HEK293 (cell line): ENCODE data around the gene AKR7A2.

ENCODE experiments used
- CTCF ChIA-PET: fragments of 350-600 bp; formaldehyde crosslinking; extraction: SDS; loops from one replicate; lab custom pipeline; 2021; ENCODE audit warnings: antibody characterized with exemption; lab: Yijun Ruan, JAX
- POLR2A ChIA-PET: fragments of 300-600 bp; formaldehyde crosslinking; extraction: SDS; loops from one replicate; lab custom pipeline; 2020; ENCODE audit warnings: antibody characterized with exemption, inconsistent platforms; lab: Yijun Ruan, JAX
- H3K27ac ChIP-seq: fragments of 200-500 bp; sonication (Bioruptor generic); 2 replicates; pipeline ENCODE4 v1.5.1; 2014; ENCODE audit warnings: low read depth, low read length, control low read depth, inconsistent platforms; ENCODE audit errors: extremely low read depth
- H3K36me3 ChIP-seq, 2 experiments: fragments of 200-500 bp in 1 of 2; sonication (Bioruptor generic) in 1 of 2; 1 replicate in 1 of 2; 2 replicates in 1 of 2; pipeline ENCODE4 v1.5.1; 2014 to 2017; ENCODE audit warnings: inconsistent platforms in 2 of 2, low read length in 2 of 2; ENCODE audit not compliant: control insufficient read depth in 2 of 2, insufficient read depth in 1 of 2
- H3K4me1 ChIP-seq: fragments of 200-500 bp; sonication (Bioruptor generic); 2 replicates; pipeline ENCODE4 v1.5.1; 2014; ENCODE audit warnings: mild to moderate bottlenecking, low read length, inconsistent platforms; ENCODE audit not compliant: control insufficient read depth, insufficient read depth
- H3K4me3 ChIP-seq: 2 replicates; pipeline ENCODE4 v1.5.1; 2011; ENCODE audit warnings: low read depth, mild to moderate bottlenecking, control low read depth, low read length, moderate library complexity
- H3K9me3 ChIP-seq: fragments of 200-500 bp; sonication (Bioruptor generic); 2 replicates; pipeline ENCODE4 v1.5.1; 2014; ENCODE audit warnings: low read depth, low read length, inconsistent platforms; ENCODE audit not compliant: control insufficient read depth, insufficient read depth
- HIC1 ChIP-seq: fragments of 450-650 bp; formaldehyde crosslinking; IDR thresholded peaks from 2 replicates; pipeline ENCODE4 v1.5.1; 2016; ENCODE audit warnings: missing biosample characterization, missing genetic modification characterization
- IKZF3 ChIP-seq: fragments of 450-650 bp; IDR thresholded peaks from 2 replicates; pipeline ENCODE4 v1.5.0; 2018; ENCODE audit warnings: missing biosample characterization, mild to moderate bottlenecking, missing genetic modification characterization, moderate library complexity
- KLF17 ChIP-seq: fragments of 450-650 bp; formaldehyde crosslinking; IDR thresholded peaks from 2 replicates; pipeline ENCODE4 v1.5.1; 2016; ENCODE audit warnings: missing biosample characterization, missing genetic modification characterization
- MZF1 ChIP-seq: fragments of 450-650 bp; formaldehyde crosslinking; IDR thresholded peaks from 2 replicates; pipeline ENCODE4 v1.5.1; 2017; ENCODE audit warnings: missing biosample characterization, missing genetic modification characterization, borderline replicate concordance
- PATZ1 ChIP-seq: fragments of 450-650 bp; formaldehyde crosslinking; IDR thresholded peaks from 2 replicates; pipeline ENCODE4 v1.5.1; 2016; ENCODE audit warnings: missing biosample characterization, missing genetic modification characterization
- PRDM6 ChIP-seq: fragments of 450-650 bp; formaldehyde crosslinking; IDR thresholded peaks from 2 replicates; pipeline ENCODE4 v1.5.1; 2017; ENCODE audit warnings: missing biosample characterization, missing genetic modification characterization
- SCRT1 ChIP-seq: fragments of 450-650 bp; formaldehyde crosslinking; IDR thresholded peaks from 2 replicates; pipeline ENCODE4 v1.5.1; 2016; ENCODE audit warnings: missing biosample characterization, missing genetic modification characterization, borderline replicate concordance
- TSHZ1 ChIP-seq: fragments of 450-650 bp; formaldehyde crosslinking; IDR thresholded peaks from 2 replicates; pipeline ENCODE4 v1.5.1; 2016; ENCODE audit warnings: missing biosample characterization, missing genetic modification characterization, borderline replicate concordance
- YY2 ChIP-seq: fragments of 450-650 bp; formaldehyde crosslinking; IDR thresholded peaks from 2 replicates; pipeline ENCODE4 v1.5.1; 2016; ENCODE audit warnings: missing biosample characterization, missing genetic modification characterization
- ZBTB44 ChIP-seq: fragments of 450-650 bp; IDR thresholded peaks from 2 replicates; pipeline ENCODE4 v1.5.1; 2018; ENCODE audit warnings: missing biosample characterization, mild to moderate bottlenecking, missing genetic modification characterization
- ZFP41 ChIP-seq: fragments of 450-650 bp; formaldehyde crosslinking; IDR thresholded peaks from 2 replicates; pipeline ENCODE4 v1.5.1; 2016; ENCODE audit warnings: missing biosample characterization, missing genetic modification characterization, borderline replicate concordance
- ZIC2 ChIP-seq: fragments of 450-650 bp; formaldehyde crosslinking; IDR thresholded peaks from 2 replicates; pipeline ENCODE4 v1.5.1; 2016; ENCODE audit warnings: missing biosample characterization, missing genetic modification characterization
- ZNF221 ChIP-seq: fragments of 450-650 bp; formaldehyde crosslinking; IDR thresholded peaks from 2 replicates; pipeline ENCODE4 v1.5.1; 2017; ENCODE audit warnings: missing biosample characterization, missing genetic modification characterization, borderline replicate concordance
- ZNF549 ChIP-seq: fragments of 450-650 bp; IDR thresholded peaks from 2 replicates; pipeline ENCODE4 v1.5.1; 2018; ENCODE audit warnings: missing biosample characterization, missing genetic modification characterization, mild to moderate bottlenecking, inconsistent platforms, moderate library complexity
- ZNF747 ChIP-seq: fragments of 450-650 bp; formaldehyde crosslinking; IDR thresholded peaks from 2 replicates; pipeline ENCODE4 v1.5.1; 2016; ENCODE audit warnings: missing biosample characterization, missing genetic modification characterization
- ZSCAN16 ChIP-seq: fragments of 450-650 bp; formaldehyde crosslinking; IDR thresholded peaks from 2 replicates; pipeline ENCODE4 v1.5.1; 2016; ENCODE audit warnings: missing biosample characterization, missing genetic modification characterization
- ZXDB ChIP-seq: fragments of 450-650 bp; formaldehyde crosslinking; IDR thresholded peaks from 2 replicates; pipeline ENCODE4 v1.5.1; 2016; ENCODE audit warnings: missing biosample characterization, missing genetic modification characterization

AKR7A2 gene

GRCh38 chr1:19353596-19353995 is 41.7 kb upstream of the AKR7A2 start:
- H3K27ac ChIP-seq, result no peak overlapping the region
- TF ChIP-seq KLF17 (tag by site-specific recombination), result peak; percentile 68; the same call in 1 of the 2 replicates
- TF ChIP-seq ZNF747 (tag by site-specific recombination), result no peak
- TF ChIP-seq ZIC2 (tag by site-specific recombination), result peak; percentile 79
- TF ChIP-seq, all 188 proteins: peak for 2
- Histone ChIP-seq H3K36me3 (peaks cover 0 to 86% of the 10 kb centered on the region in 2 experiments; a peak in 2 of 3 replicates), H3K4me3 (no peak overlapping the region), H3K4me1 (no peaks in the 10 kb centered on the region), H3K9me3 (no peaks in the 10 kb centered on the region)
- ChIA-PET CTCF (interaction anchor here (0.8 to 2.0 kb wide), 4 partner anchors 9 to 300 kb away, joined by 3 to 7 read pairs (median 3); no protein-coding TSS in a partner anchor), POLR2A (no interaction called here)

- peaks cover 0 to 90% of the 10 kb centered on the region in 2 experiments; a peak in 2 of 3 replicates for H3K36me3 ChIP-seq
- ChIA-PET POLR2A (no interaction called here), CTCF (interaction anchor here (2.0 kb wide), 1 partner anchor 8 kb away, joined by 7 read pairs; no protein-coding TSS in a partner anchor)
- no peaks in the 10 kb centered on the region for H3K4me1 ChIP-seq
- H3K4me3 ChIP-seq, result no peak overlapping the region
- 0 out of 2 replicates have a peak, but pooled peaks have one; percentile 18 for TF ChIP-seq HIC1 (tag by site-specific recombination)
- no peak for TF ChIP-seq SCRT1
- TF ChIP-seq ZFP41 (tag by site-specific recombination), result no peak
- H3K9me3 ChIP-seq, result no peaks in the 10 kb centered on the region
- no peak overlapping the region for H3K27ac ChIP-seq
Observed at GRCh38 chr1:19352839-19353238, 40.9 kb upstream of the AKR7A2 start.

GRCh38 chr1:19351873-19352272 is 39.9 kb upstream of the AKR7A2 start:
- ChIA-PET POLR2A (interaction anchor here (0.7 kb wide), 1 partner anchor 591 kb away, joined by 4 read pairs; no protein-coding TSS in a partner anchor), CTCF (interaction anchor here (0.6 kb wide), 2 partner anchors 230 to 1286 kb away, joined by 3 read pairs; no protein-coding TSS in a partner anchor)
- H3K9me3 ChIP-seq, result no peaks in the 10 kb centered on the region
- H3K36me3 ChIP-seq, result peaks cover 0 to 89% of the 10 kb centered on the region in 2 experiments; a peak in 2 of 3 replicates
- no peak overlapping the region for H3K27ac ChIP-seq
- no peaks in the 10 kb centered on the region for H3K4me1 ChIP-seq
- no peak overlapping the region for H3K4me3 ChIP-seq
- TF ChIP-seq IKZF3 (tag by site-specific recombination) (no peak), PATZ1 (no peak), MZF1 (tag by site-specific recombination) (no peak), ZXDB (no peak), ZSCAN16 (tag by site-specific recombination) (no peak), ZNF221 (tag by site-specific recombination) (no peak), TSHZ1 (no peak), PRDM6 (tag by site-specific recombination) (no peak), ZBTB44 (tag by site-specific recombination) (no peak), ZNF549 (tag by site-specific recombination) (no peak), YY2 (tag by site-specific recombination) (no peak)
